GM23338 (cell line): ENCODE data around the gene ILDR2. TPM values are rescaled to one million over a fixed set of nuclear protein-coding genes. Genes with fewer than 3 reads are reported as not detected.

Source experiments
- ATAC-seq: fragments of 200-7000 bp; cut with Tn5 transposase; 3 replicates; pipeline ENCODE4 v1.9.1; 2020
- DNase-seq: peaks from one replicate; pipeline ENCODE4 v3.0.0-alpha.2; 2015; ENCODE audit warnings: low spot score
- H2AFZ ChIP-seq: fragments of 200-600 bp; sonication (generic); 2 replicates; pipeline ENCODE4 v1.8.0; 2016; ENCODE audit warnings: antibody characterized with exemption, mild to moderate bottlenecking, moderate library complexity
- H3F3A ChIP-seq: fragments of 200-600 bp; sonication (generic); replicated peaks from 2 replicates; pipeline ENCODE4 v1.8.0; 2017; ENCODE audit warnings: antibody characterized with exemption, mixed run types, low read depth
- H3K27ac ChIP-seq: fragments of 200-600 bp; sonication (generic); 2 replicates; pipeline ENCODE4 v1.6.1; 2016; ENCODE audit warnings: low read depth
- H3K27me3 ChIP-seq: fragments of 200-600 bp; sonication (generic); 2 replicates; pipeline ENCODE4 v1.8.0; 2016; ENCODE audit warnings: mild to moderate bottlenecking, mixed run types, moderate library complexity; ENCODE audit not compliant: insufficient read depth
- H3K36me3 ChIP-seq: fragments of 200-600 bp; sonication (generic); 2 replicates; pipeline ENCODE4 v1.8.0; 2016; ENCODE audit warnings: mild to moderate bottlenecking; ENCODE audit not compliant: insufficient read depth
- H3K4me1 ChIP-seq: fragments of 200-600 bp; sonication (generic); 2 replicates; pipeline ENCODE4 v1.8.0; 2016; ENCODE audit warnings: mild to moderate bottlenecking, moderate library complexity; ENCODE audit not compliant: insufficient read depth
- H3K4me2 ChIP-seq: fragments of 200-600 bp; sonication (generic); 2 replicates; pipeline ENCODE4 v1.7.1; 2017; ENCODE audit warnings: mixed run types
- H3K4me3 ChIP-seq: fragments of 200-600 bp; sonication (generic); 2 replicates; pipeline ENCODE4 v1.6.1; 2016; ENCODE audit warnings: mixed run types
- H3K79me2 ChIP-seq: fragments of 200-600 bp; sonication (generic); replicated peaks from 2 replicates; pipeline ENCODE4 v1.8.0; 2017; ENCODE audit warnings: mild to moderate bottlenecking; ENCODE audit not compliant: insufficient read depth
- H3K9me2 ChIP-seq: fragments of 200-600 bp; sonication (generic); 2 replicates; pipeline ENCODE4 v1.8.0; 2017; ENCODE audit not compliant: insufficient read depth
- H4K20me1 ChIP-seq: fragments of 200-600 bp; sonication (generic); replicated peaks from 2 replicates; pipeline ENCODE4 v1.8.0; 2017; ENCODE audit warnings: mild to moderate bottlenecking; ENCODE audit not compliant: insufficient read depth
- H3K27ac Mint-ChIP-seq: 2 replicates; pipeline ENCODE4 v1.8.0; 2020; ENCODE audit warnings: inconsistent platforms, mild to moderate bottlenecking, moderate library complexity, mixed read lengths
- H3K27me3 Mint-ChIP-seq: 3 replicates; pipeline ENCODE4 v1.8.0; 2022; ENCODE audit warnings: low read depth, mild to moderate bottlenecking, moderate library complexity, mixed read lengths, inconsistent platforms; ENCODE audit not compliant: insufficient read depth, poor library complexity
- H3K36me3 Mint-ChIP-seq: 3 replicates; pipeline ENCODE4 v1.8.0; 2021; ENCODE audit warnings: low read depth, mild to moderate bottlenecking, inconsistent platforms, moderate library complexity, mixed read lengths
- H3K4me1 Mint-ChIP-seq: 3 replicates; pipeline ENCODE4 v1.8.0; 2020; ENCODE audit warnings: mild to moderate bottlenecking, inconsistent platforms, mixed read lengths
- H3K4me3 Mint-ChIP-seq: 3 replicates; pipeline ENCODE4 v1.8.0; 2021; ENCODE audit warnings: moderate library complexity, mild to moderate bottlenecking, inconsistent platforms, mixed read lengths
- H3K9me3 Mint-ChIP-seq: 3 replicates; pipeline ENCODE4 v1.8.0; 2020; ENCODE audit warnings: moderate library complexity, mild to moderate bottlenecking, inconsistent platforms, mixed read lengths
- CREB1 ChIP-seq: fragments of 250-450 bp; sonication (Bioruptor Pico); IDR thresholded peaks from 2 replicates; pipeline ENCODE4 v1.5.0; 2020; ENCODE audit warnings: low read depth, mild to moderate bottlenecking, moderate library complexity
- CTCF ChIP-seq, 2 experiments: fragments of 200-600 bp in 1 of 2; sonication (generic) in 1 of 2; conservative IDR thresholded peaks; 2 replicates each; pipeline versions ENCODE4 v1.5.1 to v1.6.1; 2016 to 2017; ENCODE audit warnings: antibody characterized with exemption in 2 of 2, low read depth in 2 of 2, mild to moderate bottlenecking in 2 of 2, moderate library complexity in 1 of 2
- ETS1 ChIP-seq: IDR thresholded peaks from 2 replicates; pipeline ENCODE4 v1.6.1; 2016; ENCODE audit warnings: antibody characterized with exemption
- EZH2 ChIP-seq: fragments of 200-600 bp; sonication (generic); IDR thresholded peaks from one replicate; pipeline ENCODE4 v1.8.0; 2017; ENCODE audit warnings: antibody characterized with exemption, mild to moderate bottlenecking, low read depth; ENCODE audit not compliant: unreplicated experiment
- EZH2phosphoT487 ChIP-seq: fragments of 200-600 bp; sonication (generic); IDR thresholded peaks from one replicate; pipeline ENCODE4 v1.8.1; 2018; ENCODE audit warnings: antibody characterized with exemption; ENCODE audit not compliant: unreplicated experiment
- NANOG ChIP-seq: IDR thresholded peaks from 2 replicates; pipeline ENCODE4 v1.6.1; 2016; ENCODE audit warnings: antibody characterized with exemption, borderline replicate concordance
- STAT1 ChIP-seq: IDR thresholded peaks from one replicate; pipeline ENCODE4 v1.6.1; 2016; ENCODE audit warnings: antibody characterized with exemption; ENCODE audit not compliant: unreplicated experiment
- ZNF114 ChIP-seq: fragments of 250-450 bp; sonication (Bioruptor Pico); IDR thresholded peaks from 2 replicates; pipeline ENCODE4 v1.5.0; 2020; ENCODE audit warnings: mild to moderate bottlenecking, moderate library complexity
- ZNF331 ChIP-seq: fragments of 250-450 bp; sonication (Bioruptor Pico); IDR thresholded peaks from 2 replicates; pipeline ENCODE4 v1.5.0; 2020; ENCODE audit warnings: low read depth, mild to moderate bottlenecking, moderate library complexity
- polyA plus RNA-seq: library from polyadenylated mRNA; unstranded; fragments of >200 nt; fragmentation: Nextera tagmentation; extraction: Ambion mirVana; gene quantifications from 2 replicates; pipeline ENCODE4 v1.2.1, GENCODE V29; 2016
- total RNA-seq: library from RNA; depleted of rRNA; stranded (reverse); fragments of >200 nt; shearing (Covaris generic); gene quantifications from 2 replicates; pipeline ENCODE4 v1.2.3, GENCODE V29; 2014
- TF ChIP-seq, protein P1 (sequence below): IDR thresholded peaks from one replicate; pipeline ENCODE4 v1.6.1; 2018; ENCODE audit warnings: antibody characterized with exemption; ENCODE audit not compliant: unreplicated experiment
- TF ChIP-seq, protein P2 (sequence below): fragments of 250-450 bp; sonication (Bioruptor Pico); IDR thresholded peaks from 2 replicates; pipeline ENCODE4 v1.5.0; 2020; ENCODE audit warnings: mild to moderate bottlenecking, moderate library complexity

ILDR2 gene
- total and polyA plus RNA-seq, 2 experiments from 2014 or later = 0.27 to 2.4 TPM

GRCh38 chr1:166950156-166950555, 25.2 kb downstream of the ILDR2 start:
- Histone ChIP-seq H3K27me3 (peaks cover 42% of the 10 kb centered on the region), H3K4me2 (0 out of 2 replicates have a peak overlapping the region, but pooled peaks have one; percentile 7)
- H3K27me3 Mint-ChIP-seq = peaks cover 24% of the 10 kb centered on the region

More at GRCh38 chr1:166950156-166950555, 25.2 kb downstream of the ILDR2 start:
- DNase-seq (peak; percentile 78), ATAC-seq (peak; percentile 68)
- H3K9me3 Mint-ChIP-seq = no peaks in the 10 kb centered on the region
- H3K36me3 ChIP-seq = no peaks in the 10 kb centered on the region
- H3K4me1 Mint-ChIP-seq = peaks cover 42% of the 10 kb centered on the region
- no peak overlapping the region for H3K4me3 Mint-ChIP-seq
- H4K20me1 ChIP-seq = no peaks in the 10 kb centered on the region
- H3K4me3 ChIP-seq = no peak overlapping the region
- TF ChIP-seq CREB1 (CRISPR knock-in tag) (no peak), CTCF (conservative IDR thresholded peaks at IDR 0.05; ENCODE audit: low read depth in 2 of 2) (no peak), EZH2 (no peak), STAT1 (no peak), ZNF331 (CRISPR knock-in tag) (no peak), ETS1 (no peak), NANOG (no peak), EZH2phosphoT487 (no peak), ZNF114 (CRISPR knock-in tag) (no peak)
- TF ChIP-seq, protein P1, sequence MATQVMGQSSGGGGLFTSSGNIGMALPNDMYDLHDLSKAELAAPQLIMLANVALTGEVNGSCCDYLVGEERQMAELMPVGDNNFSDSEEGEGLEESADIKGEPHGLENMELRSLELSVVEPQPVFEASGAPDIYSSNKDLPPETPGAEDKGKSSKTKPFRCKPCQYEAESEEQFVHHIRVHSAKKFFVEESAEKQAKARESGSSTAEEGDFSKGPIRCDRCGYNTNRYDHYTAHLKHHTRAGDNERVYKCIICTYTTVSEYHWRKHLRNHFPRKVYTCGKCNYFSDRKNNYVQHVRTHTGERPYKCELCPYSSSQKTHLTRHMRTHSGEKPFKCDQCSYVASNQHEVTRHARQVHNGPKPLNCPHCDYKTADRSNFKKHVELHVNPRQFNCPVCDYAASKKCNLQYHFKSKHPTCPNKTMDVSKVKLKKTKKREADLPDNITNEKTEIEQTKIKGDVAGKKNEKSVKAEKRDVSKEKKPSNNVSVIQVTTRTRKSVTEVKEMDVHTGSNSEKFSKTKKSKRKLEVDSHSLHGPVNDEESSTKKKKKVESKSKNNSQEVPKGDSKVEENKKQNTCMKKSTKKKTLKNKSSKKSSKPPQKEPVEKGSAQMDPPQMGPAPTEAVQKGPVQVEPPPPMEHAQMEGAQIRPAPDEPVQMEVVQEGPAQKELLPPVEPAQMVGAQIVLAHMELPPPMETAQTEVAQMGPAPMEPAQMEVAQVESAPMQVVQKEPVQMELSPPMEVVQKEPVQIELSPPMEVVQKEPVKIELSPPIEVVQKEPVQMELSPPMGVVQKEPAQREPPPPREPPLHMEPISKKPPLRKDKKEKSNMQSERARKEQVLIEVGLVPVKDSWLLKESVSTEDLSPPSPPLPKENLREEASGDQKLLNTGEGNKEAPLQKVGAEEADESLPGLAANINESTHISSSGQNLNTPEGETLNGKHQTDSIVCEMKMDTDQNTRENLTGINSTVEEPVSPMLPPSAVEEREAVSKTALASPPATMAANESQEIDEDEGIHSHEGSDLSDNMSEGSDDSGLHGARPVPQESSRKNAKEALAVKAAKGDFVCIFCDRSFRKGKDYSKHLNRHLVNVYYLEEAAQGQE = no peak
- TF ChIP-seq, protein P2, sequence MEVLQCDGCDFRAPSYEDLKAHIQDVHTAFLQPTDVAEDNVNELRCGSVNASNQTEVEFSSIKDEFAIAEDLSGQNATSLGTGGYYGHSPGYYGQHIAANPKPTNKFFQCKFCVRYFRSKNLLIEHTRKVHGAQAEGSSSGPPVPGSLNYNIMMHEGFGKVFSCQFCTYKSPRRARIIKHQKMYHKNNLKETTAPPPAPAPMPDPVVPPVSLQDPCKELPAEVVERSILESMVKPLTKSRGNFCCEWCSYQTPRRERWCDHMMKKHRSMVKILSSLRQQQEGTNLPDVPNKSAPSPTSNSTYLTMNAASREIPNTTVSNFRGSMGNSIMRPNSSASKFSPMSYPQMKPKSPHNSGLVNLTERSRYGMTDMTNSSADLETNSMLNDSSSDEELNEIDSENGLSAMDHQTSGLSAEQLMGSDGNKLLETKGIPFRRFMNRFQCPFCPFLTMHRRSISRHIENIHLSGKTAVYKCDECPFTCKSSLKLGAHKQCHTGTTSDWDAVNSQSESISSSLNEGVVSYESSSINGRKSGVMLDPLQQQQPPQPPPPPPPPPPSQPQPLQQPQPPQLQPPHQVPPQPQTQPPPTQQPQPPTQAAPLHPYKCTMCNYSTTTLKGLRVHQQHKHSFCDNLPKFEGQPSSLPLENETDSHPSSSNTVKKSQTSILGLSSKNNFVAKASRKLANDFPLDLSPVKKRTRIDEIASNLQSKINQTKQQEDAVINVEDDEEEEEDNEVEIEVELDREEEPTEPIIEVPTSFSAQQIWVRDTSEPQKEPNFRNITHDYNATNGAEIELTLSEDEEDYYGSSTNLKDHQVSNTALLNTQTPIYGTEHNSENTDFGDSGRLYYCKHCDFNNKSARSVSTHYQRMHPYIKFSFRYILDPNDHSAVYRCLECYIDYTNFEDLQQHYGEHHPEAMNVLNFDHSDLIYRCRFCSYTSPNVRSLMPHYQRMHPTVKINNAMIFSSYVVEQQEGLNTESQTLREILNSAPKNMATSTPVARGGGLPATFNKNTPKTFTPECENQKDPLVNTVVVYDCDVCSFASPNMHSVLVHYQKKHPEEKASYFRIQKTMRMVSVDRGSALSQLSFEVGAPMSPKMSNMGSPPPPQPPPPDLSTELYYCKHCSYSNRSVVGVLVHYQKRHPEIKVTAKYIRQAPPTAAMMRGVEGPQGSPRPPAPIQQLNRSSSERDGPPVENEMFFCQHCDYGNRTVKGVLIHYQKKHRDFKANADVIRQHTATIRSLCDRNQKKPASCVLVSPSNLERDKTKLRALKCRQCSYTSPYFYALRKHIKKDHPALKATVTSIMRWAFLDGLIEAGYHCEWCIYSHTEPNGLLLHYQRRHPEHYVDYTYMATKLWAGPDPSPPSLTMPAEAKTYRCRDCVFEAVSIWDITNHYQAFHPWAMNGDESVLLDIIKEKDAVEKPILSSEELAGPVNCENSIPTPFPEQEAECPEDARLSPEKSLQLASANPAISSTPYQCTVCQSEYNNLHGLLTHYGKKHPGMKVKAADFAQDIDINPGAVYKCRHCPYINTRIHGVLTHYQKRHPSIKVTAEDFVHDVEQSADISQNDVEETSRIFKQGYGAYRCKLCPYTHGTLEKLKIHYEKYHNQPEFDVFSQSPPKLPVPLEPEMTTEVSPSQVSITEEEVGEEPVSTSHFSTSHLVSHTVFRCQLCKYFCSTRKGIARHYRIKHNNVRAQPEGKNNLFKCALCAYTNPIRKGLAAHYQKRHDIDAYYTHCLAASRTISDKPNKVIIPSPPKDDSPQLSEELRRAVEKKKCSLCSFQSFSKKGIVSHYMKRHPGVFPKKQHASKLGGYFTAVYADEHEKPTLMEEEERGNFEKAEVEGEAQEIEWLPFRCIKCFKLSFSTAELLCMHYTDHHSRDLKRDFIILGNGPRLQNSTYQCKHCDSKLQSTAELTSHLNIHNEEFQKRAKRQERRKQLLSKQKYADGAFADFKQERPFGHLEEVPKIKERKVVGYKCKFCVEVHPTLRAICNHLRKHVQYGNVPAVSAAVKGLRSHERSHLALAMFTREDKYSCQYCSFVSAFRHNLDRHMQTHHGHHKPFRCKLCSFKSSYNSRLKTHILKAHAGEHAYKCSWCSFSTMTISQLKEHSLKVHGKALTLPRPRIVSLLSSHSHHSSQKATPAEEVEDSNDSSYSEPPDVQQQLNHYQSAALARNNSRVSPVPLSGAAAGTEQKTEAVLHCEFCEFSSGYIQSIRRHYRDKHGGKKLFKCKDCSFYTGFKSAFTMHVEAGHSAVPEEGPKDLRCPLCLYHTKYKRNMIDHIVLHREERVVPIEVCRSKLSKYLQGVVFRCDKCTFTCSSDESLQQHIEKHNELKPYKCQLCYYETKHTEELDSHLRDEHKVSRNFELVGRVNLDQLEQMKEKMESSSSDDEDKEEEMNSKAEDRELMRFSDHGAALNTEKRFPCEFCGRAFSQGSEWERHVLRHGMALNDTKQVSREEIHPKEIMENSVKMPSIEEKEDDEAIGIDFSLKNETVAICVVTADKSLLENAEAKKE = no peak
- H3K9me2 ChIP-seq = peaks cover 9% of the 10 kb centered on the region
- H2AFZ ChIP-seq = no peak overlapping the region
- no peaks in the 10 kb centered on the region for H3K79me2 ChIP-seq
- H3F3A ChIP-seq = no peaks in the 10 kb centered on the region
- no peak overlapping the region for H3K27ac Mint-ChIP-seq
- H3K36me3 Mint-ChIP-seq = no peaks in the 10 kb centered on the region
- peaks cover 33% of the 10 kb centered on the region for H3K4me1 ChIP-seq
- no peak overlapping the region for H3K27ac ChIP-seq
